ENCODE measurements around the gene LRMDA. TPM values are rescaled to one million over a fixed set of nuclear protein-coding genes. Genes with fewer than 3 reads are reported as not detected.

The LRMDA gene
- total and polyA plus RNA-seq, 10 of the 15 experiments (the other 5 are each of a cell fraction or from before 2014, with no cell fraction given) = 0.07 to 0.54 (median 0.29) TPM; not detected in 4

DNA sequence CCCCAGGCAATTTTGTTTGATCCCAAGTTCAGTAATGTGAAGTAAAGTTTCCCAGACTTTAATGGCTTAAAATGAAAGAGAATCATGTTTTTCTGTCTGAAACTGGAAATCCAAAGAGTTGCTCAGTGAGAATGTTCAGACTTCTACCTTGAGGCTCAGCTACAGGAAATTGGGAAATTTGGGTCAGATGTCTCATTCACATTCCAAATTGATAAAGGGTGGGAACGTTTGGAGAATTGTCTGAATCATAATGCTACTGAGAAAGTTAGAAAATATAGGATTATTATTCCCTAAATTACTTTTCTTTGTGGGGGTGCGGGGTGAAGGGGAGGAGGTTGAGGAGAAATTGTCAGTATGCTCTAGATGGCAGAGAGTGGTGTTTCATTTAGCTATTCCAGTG, 773.9 kb downstream of the LRMDA start:
- Histone ChIP-seq H2AFZ (ENCODE audit: control insufficient read depth, low read depth, low read length) (no peak overlapping the region), H3K27me3 (replicated peaks in 1 of 2; ENCODE audit: control insufficient read depth in 2 of 2, insufficient read depth in 2 of 2, low read length in 1 of 2) (no peaks in the 10 kb centered on the region), H3K9me3 (replicated peaks; ENCODE audit: control insufficient read depth, insufficient read depth, low read length) (no peaks in the 10 kb centered on the region), H3K4me3 (no peak overlapping the region), H3K4me1 (ENCODE audit: control insufficient read depth, insufficient read depth, low read length) (no peaks in the 10 kb centered on the region), H3K4me2 (ENCODE audit: control insufficient read depth, insufficient read depth) (no peak overlapping the region), H3K36me3 (ENCODE audit: control insufficient read depth in 2 of 2, insufficient read depth in 2 of 2, low read length in 1 of 2) (no peaks in the 10 kb centered on the region), H3K79me2 (ENCODE audit: control insufficient read depth, insufficient read depth, low read length) (no peaks in the 10 kb centered on the region), H3K27ac (ENCODE audit: control insufficient read depth, insufficient read depth) (no peak overlapping the region), H3K9ac (ENCODE audit: control insufficient read depth, insufficient read depth, low read length) (no peak overlapping the region), H4K20me1 (ENCODE audit: control insufficient read depth, insufficient read depth) (no peaks in the 10 kb centered on the region)
- TF ChIP-seq TAF1 (IDR thresholded peaks at IDR 0.05; ENCODE audit: borderline replicate concordance, low read depth, low read length) = no peak
- no peak for TF ChIP-seq NR2C1 (IDR thresholded peaks at IDR 0.05)
- no peak for TF ChIP-seq POLR2AphosphoS2 (IDR thresholded peaks at IDR 0.05; ENCODE audit: low read depth, low read length)
- TF ChIP-seq EED (IDR thresholded peaks at IDR 0.05; ENCODE audit: low read depth) = no peak
- TF ChIP-seq CHD4 (IDR thresholded peaks at IDR 0.05) = no peak
- no peak for TF ChIP-seq MTA2 (IDR thresholded peaks at IDR 0.05; ENCODE audit: low read depth)
- TF ChIP-seq, protein P1, sequence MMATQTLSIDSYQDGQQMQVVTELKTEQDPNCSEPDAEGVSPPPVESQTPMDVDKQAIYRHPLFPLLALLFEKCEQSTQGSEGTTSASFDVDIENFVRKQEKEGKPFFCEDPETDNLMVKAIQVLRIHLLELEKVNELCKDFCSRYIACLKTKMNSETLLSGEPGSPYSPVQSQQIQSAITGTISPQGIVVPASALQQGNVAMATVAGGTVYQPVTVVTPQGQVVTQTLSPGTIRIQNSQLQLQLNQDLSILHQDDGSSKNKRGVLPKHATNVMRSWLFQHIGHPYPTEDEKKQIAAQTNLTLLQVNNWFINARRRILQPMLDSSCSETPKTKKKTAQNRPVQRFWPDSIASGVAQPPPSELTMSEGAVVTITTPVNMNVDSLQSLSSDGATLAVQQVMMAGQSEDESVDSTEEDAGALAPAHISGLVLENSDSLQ (IDR thresholded peaks at IDR 0.05) = no peak
- TF ChIP-seq, protein P2, sequence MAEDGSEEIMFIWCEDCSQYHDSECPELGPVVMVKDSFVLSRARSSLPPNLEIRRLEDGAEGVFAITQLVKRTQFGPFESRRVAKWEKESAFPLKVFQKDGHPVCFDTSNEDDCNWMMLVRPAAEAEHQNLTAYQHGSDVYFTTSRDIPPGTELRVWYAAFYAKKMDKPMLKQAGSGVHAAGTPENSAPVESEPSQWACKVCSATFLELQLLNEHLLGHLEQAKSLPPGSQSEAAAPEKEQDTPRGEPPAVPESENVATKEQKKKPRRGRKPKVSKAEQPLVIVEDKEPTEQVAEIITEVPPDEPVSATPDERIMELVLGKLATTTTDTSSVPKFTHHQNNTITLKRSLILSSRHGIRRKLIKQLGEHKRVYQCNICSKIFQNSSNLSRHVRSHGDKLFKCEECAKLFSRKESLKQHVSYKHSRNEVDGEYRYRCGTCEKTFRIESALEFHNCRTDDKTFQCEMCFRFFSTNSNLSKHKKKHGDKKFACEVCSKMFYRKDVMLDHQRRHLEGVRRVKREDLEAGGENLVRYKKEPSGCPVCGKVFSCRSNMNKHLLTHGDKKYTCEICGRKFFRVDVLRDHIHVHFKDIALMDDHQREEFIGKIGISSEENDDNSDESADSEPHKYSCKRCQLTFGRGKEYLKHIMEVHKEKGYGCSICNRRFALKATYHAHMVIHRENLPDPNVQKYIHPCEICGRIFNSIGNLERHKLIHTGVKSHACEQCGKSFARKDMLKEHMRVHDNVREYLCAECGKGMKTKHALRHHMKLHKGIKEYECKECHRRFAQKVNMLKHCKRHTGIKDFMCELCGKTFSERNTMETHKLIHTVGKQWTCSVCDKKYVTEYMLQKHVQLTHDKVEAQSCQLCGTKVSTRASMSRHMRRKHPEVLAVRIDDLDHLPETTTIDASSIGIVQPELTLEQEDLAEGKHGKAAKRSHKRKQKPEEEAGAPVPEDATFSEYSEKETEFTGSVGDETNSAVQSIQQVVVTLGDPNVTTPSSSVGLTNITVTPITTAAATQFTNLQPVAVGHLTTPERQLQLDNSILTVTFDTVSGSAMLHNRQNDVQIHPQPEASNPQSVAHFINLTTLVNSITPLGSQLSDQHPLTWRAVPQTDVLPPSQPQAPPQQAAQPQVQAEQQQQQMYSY (CRISPR knock-in tag; IDR thresholded peaks at IDR 0.05) = no peak
- no peak for TF ChIP-seq FOXM1 (IDR thresholded peaks at IDR 0.05; ENCODE audit: low read depth, low read length)
- no peak for TF ChIP-seq MXI1 (IDR thresholded peaks at IDR 0.05; ENCODE audit: low read depth, low read length)
- TF ChIP-seq NBN (IDR thresholded peaks at IDR 0.05) = no peak
- TF ChIP-seq NFYB (IDR thresholded peaks at IDR 0.05; ENCODE audit: insufficient read depth, low read depth, low read length) = no peak
- TF ChIP-seq RAD51 (IDR thresholded peaks at IDR 0.05) = no peak
- no peak for TF ChIP-seq BACH1 (IDR thresholded peaks at IDR 0.05; ENCODE audit: borderline replicate concordance)
- no peak for TF ChIP-seq RB1 (IDR thresholded peaks at IDR 0.05; ENCODE audit: borderline replicate concordance)
- intact Hi-C loops (cut with micrococcal nuclease; ENCODE audit: unreplicated experiment) = no loop called here
- FAIRE-seq (no peak), DNase-seq (ENCODE audit: low read depth, low spot score) (no peak), ATAC-seq (no peak)
- CTCF ChIA-PET = no interaction called here
- RAD21 ChIA-PET (ENCODE audit: unreplicated experiment) = no interaction called here
- WGBS (ENCODE audit: insufficient coverage, insufficient replicate concordance, low lambda C conversion rate, missing lambda C conversion rate) = 2% methylated on average over 2 of the region's 2 CpGs
- in situ Hi-C loops (cut with MboI) = no loop called here
- POLR2A ChIA-PET = no interaction called here
- SMC1A ChIA-PET (ENCODE audit: uncharacterized antibody, unreplicated experiment) = no interaction called here
- BruUV-seq (replicated peaks) = no TSS peak

Data from GM12878 (cell line).